Fibroblast of peridontal ligament (primary cell): ENCODE data around the gene NR2F6.
A peak's percentile ranks its signal among the peaks of the same experiment; 100 is the strongest.

Experiments used
- DNase-seq: peaks from one replicate; pipeline ENCODE4 v3.0.0-alpha.2; 2010; ENCODE audit errors: extremely low read depth

NR2F6 gene

DNA sequence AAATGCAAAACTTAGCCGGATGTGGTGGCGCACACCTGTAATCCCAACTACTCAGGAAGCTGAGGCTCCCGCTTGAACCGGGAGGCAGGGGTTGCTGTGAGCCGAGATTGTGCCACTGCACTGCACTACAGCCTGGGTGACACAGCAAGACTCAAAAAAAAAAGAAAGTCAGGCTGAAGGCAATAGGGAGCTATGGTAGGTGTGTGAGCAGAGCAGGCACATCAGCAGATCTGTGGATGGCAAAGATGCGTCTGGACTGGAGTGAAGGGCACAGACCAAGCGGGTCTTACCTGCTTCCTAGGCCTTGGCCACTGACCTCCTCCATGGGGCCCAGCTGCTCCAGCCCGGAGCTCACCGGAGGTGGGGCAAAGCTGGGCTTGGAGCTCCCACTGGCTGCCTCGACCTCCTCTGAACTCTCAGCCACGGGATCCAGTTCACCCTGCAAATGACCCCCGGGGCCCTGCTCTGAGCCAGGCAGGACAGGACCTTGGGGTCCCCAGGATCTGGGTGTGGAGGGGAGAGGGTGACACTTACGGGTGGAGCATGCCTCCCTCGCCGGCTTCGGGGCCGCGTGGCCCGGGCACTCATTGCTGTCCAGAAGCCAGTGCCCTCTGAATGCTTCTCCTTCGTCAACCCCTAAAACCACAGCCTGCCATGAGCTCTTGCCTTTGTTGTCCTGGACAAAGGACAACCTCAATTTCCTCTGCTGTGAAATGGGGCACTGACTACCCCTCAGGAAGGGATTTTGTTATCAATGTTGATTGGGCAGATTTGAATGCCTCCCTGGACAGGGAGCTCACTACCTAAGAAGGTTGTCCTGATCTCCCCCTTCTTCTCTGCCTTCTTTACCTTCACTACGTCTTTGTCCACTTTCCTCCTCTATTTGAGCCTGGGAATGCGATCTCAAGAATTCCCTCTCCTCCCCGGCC is 18.3 kb upstream of the NR2F6 start:
- no peak for DNase-seq

DNA sequence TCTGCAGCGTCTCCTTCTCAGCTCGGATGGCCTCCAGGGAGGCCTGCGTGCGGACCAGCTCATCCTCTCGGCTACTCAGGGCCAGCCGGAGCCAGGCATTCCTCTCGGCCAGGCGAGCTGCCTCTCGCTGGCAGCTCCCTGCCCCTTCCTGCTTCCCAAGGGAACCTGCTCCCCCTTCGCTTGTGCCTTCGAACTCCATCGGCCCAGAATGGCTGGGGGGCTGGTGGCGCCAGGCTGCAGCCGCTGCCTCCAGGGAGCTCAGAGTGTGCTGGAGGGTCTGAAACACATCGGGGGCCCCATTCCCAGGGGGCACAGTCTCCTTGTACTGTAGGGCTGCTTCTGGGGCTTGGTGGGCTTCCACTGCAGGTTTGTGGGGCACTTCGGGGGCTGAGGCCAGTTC is 16.8 kb upstream of the NR2F6 start:
- DNase-seq, result no peak

DNA sequence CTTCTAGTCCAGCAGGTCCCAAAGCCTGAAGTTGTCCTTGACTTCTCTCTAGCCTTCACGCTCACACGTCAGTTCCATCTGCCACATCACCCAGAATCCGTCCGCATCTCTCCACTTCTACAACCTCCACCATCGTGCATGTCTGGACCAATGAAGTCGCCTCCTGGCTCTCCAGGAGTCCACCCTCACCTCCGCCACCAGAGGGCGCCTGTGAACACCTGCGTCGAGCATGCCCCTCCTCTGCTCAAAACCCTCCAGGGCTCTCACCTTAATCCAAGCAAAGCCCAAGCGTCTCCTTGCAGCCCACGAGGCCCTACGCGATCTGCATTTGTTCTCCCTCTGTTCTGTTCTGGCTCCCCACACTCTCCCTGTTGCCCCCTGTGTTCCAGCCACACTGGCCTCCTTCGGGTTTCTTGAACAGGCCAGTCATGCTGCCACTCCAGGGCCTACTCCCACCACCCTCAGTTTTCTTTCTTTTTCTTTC is 15.2 kb upstream of the NR2F6 start:
- DNase-seq, result peak; percentile 62

DNA sequence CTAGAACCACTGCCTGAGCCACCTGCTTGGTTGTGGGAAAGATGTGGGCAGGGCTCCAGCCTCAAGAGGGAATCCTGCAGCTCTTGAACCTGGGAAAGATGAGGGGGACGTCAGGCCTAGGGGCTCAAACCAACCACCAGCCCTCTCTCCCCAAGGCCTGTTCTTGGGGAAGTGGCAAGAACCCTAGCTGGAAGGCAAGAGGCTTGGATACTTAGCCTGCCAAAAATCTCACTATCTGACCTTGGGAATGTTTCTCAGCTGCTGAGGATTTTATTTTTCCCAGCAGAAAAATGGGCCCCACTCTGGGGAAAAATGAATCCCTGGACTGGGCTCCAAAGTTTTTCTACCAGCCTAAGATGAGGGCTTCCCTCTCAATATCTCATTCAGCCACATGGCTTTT is 14.2 kb upstream of the NR2F6 start:
- DNase-seq, result no peak

DNA sequence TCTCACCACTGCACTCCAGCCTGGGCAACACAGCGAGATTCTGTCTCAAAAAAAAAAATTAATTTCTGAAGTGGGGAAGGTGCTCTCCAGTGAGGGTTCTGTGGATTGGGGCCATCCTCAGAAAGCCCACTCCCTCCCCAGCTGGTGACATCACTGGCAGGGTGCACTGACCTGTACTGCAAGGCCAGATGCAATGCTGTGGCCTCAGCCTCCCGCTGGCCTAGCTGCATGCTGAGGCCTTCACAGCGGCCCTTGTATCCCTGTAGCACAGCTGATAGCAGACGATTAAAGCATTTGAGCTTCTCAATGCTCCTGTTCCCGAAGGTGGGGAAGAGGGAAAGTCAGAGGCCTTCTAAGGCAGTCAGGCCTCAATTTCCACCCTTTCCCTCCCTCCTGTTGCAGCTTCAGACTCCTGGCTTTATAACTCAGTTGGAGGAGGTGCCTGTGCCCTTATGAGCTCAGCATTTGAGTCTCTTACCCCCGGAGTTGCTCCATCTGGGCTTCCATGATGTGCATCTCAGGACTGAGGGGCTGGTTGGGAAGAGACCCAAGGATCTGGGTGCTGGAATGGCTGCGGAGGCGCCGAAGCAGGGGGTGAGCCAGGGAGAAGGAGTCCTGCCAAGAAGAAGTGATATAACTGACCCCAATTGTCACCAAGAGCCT is 13.5 kb upstream of the NR2F6 start:
- DNase-seq, result no peak

DNA sequence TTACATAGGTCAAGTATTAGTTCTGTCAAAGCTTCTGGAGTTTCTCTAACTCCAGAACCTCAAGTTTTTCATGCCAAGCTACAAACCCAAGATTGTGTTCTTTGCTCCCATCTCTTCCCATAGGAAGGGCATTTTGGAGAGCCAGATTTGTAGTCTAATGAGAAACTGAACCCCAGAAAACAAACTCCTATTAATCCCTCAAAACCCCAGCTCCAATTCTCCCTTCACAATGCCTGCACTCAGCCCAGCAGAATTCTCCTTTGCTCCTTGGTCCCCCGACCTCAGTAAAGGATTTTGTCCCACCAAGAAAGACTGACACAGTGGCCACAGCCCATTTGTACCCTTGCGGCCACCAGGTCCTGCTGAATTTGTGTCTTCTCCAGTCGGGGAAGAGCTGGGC is 10.4 kb upstream of the NR2F6 start:
- DNase-seq, result no peak

DNA sequence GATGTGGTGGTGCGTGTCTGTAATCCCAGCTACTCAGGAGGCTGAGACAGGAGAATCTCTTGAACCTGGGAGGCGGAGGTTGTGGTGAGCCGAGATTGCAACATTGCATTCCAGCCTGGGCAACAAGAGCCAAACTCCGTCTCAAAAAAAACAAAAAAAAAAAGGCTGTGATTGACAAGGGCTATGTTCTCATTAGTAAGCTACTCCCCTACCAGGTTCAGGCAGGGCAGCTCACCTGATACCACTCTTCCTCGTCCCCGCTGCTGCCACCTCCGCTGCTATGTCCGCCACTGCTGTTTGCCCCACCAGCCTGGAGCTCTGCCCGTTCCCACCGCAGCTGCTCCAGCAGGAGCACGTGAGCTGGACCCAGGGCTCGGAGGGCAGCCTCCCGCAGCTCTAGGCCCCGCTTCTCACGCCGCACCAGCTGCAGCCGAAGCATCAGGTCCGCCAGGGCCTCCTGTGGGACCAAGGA is 9.5 kb upstream of the NR2F6 start:
- no peak for DNase-seq

DNA sequence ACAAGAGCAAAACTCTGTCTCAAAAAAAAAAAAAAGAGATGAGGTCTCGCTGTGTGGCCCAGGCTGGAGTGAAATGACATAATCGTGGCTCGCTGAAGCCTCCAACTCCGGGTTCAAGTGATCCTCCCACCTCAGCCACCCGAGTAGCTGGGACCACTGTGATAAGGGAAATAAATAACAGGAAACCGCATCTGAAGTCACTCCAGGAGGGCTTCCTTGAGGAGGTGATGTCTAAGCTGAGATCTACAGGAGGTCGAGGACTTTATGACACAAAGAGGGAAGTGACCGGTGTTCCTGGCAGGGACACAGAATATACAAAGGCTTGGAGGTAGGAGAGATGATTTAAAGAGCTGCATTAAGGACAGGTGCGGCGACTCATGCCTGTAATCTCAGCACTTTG is 8.9 kb upstream of the NR2F6 start:
- no peak for DNase-seq

DNA sequence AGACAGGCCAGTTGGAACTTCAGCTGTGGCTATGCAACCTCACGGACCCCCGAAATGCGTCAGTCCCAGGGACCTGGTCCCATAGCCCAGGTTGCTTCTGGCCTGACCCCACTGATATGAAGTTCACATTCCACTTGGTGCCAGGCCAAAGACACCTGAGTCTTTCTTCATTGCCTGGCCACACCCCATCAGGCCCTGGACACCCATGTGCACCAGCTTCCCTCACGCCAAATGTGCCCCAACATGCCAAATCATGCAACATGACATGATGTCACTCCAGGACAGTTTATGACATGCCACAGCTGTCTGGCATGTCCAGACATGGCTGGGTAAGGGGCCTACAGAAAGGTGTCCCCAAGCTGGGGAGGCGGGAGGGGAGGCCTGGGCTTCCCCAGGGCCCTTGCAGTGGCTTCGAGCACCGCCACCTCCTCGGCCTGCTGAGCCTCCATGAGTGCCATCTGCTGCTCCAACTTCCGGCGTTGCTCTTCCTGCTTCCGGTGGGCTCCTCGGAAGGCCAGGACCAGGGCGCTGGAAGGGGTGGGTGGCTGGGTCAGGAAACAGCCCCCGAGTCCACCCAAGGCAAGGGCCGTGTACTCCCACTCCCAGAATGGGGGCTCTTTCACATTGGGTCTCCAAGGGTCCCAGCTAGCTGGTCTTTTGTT is 4.3 kb upstream of the NR2F6 start:
- no peak for DNase-seq

DNA sequence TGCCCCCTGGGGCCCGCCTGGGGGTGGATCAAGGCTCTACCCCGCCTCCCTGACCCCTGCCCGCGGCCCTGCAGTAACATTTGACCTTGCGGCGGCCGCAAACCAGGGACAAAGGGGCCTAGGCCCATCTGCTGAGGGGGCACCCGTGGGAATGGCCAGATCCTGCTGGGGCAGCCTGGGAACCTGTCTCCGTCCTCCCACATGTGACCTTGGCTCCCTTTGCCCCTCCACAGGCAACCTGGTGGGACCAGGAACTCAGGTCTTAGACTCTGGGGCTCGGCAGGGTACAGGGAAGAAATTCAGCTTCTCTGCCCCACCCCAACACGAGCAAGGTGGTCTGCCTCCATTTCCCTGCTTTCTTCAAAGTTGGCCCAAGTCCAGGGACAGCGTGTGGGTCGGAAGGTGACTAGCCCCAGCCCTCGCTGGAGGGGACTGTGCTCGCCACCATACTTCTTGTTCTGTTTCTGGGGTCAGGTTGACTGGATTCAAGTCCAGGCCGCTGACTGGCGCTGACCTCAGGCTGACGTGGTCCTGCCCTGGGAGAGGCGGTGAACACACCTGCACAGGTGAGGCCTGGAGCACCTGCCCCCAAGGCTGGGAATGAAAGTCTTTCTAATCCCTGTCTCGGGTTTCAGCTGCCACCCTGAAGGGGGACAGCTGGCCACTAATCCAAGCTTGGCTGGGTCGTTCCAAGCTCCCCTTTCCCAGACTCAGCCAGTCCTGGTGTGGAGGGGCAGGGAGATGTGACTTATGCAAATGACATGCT is 2.5 kb upstream of the NR2F6 start:
- DNase-seq, result no peak

DNA sequence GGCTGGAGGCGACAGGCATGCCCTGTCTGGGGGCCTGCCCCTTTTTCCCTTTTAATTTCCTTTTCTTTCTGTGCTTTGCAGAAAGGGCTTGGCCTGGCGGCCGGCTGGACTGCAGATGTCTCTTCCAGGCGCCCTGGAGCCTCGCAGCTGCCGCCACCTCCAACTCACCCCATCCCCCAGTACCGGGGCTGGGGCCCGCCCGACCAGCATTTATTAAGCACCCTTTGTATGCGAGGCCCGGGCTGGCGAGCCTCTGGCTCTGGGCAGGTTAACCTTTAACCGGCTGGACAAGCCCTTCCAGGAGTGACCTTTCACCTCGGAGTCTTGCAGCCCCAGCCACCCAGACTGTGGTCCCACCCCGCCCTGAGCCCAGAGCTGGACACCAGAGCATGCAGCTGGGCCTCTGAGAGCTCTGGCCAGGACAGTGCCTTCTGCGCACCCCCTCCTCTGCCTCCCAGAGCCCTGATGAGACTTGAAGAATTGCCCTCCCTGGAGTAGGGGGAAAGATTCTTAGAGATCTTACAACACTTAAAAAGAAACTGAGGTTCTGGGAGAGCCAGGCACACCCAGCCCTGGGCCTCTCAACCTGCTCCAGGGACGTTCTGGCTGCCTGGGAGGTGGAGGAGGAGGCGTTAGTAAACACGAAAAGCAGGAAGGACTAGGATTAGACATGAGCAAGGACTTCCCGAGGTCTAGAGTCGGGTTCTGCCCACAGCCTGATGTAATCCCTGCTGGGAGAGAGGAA is 1.1 kb upstream of the NR2F6 start:
- peak; percentile 26 for DNase-seq

DNA sequence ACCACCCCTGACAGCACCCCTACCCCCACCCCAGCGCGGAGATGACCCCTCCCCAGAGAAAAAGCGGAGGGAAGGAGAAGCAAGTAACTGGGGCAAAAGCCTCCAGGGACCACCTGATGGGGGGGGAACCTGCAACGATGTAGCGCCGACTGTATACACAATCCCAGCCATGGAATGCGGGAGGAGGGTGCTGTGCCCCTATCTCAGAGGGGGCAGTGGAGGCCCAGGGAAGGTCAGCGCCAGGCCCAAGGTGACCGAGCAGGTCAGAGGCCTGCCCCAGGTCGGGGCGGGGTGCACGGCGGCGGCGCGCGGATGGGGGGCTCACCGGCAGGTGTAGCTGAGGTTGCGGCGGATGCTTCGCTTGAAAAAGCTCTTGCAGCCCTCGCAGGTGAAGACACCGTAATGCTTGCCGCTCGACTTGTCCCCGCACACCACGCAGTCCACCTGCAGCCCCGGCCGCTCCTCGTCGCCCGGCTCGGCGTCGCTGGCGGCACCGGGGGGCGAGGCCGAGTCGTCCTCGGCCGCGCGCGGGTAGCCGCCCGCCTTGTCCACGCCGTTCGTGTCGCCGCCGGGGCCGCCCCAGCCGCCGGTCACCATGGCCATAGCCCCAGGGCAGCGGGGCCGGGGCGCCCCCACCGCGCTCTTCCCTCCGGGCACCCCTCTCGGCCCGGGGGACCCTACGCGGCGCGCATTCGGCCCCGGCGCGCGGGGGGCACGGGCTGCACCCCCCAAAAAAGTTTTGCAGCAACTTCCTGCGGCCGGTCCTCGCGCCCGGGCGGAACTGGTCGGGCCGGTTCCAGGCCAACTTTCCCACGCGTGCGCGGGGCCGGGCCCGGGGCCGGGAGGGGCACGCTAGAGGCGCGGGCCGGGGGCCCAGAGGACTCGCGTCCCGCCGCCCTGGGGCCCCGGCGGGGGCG is 843 bp downstream of the NR2F6 start:
- no peak for DNase-seq

DNA sequence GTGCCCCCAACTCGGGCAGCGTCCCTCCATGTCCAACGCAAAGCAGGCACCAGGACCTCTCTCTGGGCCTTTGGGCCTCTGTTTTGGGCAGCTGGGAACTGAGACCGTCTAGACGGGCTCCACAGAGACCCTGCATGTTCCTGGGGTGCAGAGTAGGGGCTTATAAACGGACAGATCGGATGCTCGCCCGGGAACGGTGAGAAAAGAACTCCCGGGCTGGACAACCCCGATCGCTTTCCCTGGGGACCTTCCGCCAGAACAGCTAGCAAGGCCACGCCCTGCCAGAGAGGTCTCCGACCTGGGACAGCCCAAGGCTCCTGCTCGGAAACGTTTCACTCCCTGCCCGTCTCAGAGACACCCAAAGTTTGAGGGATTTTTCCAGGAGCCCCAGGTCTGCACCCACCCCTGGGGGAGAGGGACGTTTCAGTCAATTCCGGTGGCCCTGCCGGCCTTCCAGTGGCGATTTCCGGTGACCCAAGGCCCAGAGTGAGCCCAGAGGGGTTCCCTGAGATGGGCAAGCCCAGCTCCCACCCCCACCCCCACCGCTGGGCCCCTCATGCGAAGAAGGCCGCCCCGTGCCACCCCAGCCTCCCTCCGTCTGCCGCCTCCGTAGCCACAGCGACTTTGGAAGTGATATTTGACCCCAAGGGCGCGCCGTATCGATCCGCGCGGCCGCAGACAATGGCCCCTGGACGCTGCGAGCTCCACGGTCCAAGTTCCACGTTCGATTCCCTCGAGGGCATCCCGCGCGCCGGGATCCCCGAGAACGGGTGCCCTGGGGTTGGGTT is 1.7 kb downstream of the NR2F6 start:
- peak; percentile 46 for DNase-seq

DNA sequence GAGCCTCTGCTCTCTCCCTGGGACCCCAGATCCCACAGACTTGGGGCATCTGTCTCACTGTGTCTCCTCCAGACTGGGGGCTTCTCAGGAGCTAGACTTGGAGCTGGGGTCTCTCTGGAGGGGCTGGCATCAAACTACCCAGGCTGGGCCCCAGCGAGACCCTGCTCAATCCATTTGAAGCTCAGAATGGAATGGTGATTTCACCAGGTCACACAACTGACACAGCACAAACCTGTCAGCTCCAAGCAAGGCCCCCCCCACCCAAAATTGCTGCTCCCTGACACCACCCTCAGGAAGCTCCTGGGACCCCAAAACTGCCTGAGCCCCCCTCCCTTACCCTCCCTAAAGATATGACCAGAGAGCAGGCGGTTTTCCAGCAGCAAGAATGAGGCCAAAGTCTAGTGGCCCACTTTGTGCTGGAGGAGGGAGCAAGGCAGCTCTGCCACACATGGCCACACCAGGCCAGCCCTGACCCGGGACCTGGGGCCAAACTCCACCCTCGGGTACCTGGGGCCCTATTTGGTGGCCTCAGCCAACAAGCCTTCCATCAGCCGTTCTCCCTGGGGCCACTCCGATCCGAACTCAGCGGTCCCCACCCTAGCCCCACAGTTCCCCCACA is 2.4 kb downstream of the NR2F6 start:
- DNase-seq, result no peak

DNA sequence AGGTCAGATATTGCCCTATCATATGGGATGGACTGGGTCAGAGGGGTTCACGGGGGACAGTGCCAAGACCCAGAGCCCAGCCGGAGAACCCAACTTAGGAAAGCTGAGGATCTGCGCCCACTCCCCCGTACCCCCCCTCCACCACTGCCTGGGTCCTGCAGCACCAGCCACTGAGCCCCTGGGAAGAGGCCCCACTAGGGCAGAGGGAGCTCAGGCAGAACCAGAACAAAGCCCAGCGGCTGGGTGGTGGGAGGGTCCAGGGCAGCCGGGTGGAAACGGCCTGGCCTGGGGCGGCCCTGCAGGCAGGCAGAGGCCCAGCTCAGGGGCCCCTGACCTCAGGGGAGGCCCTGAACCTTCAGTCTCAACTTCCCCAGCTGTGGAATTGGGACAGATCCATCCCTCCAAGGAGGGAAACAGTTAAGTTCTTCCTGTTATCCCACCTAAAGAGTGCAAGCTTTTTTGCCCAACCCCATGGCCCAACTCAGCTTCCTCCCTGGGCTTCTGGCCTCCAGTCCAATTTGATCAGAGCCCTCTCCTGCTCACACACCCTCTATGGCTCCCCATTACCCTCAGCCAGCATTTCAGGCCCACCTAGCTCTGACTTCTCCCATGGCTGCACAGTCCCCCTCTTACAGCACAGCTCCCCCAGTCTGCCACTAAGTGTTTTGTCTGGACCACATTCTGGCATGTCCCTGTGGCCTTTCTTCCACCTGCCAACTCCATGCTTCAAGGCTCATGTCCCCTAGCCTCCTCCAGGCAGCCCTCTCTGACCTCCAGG is 3.1 kb downstream of the NR2F6 start:
- DNase-seq, result no peak

DNA sequence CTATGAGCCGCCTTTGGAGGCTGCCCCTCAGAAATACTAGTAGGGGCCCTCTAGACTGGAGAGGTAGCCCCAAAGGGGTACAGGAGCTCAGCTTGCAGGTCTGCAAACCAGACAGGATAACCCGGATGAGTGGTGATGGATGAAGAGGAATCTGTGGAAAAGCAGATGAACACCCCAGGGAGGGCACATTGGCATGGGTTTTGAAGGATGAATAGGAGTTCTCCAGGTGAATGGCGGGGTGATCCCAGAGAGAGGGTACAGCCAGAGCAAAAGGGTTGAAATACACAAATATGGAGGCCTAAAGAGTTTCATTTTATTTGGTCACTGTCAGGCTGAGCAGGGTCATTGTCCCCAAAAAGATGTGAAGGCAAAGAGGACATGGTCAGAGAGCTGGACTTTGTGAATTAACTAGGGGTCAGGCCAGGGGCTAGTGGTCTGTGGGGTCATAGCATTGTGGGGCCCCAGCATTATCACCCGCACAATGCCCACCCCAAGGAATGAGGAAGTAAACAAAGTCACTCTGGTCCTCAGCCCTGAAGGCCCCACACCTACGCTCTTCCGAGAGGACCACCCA is 4.8 kb downstream of the NR2F6 start:
- DNase-seq, result no peak

DNA sequence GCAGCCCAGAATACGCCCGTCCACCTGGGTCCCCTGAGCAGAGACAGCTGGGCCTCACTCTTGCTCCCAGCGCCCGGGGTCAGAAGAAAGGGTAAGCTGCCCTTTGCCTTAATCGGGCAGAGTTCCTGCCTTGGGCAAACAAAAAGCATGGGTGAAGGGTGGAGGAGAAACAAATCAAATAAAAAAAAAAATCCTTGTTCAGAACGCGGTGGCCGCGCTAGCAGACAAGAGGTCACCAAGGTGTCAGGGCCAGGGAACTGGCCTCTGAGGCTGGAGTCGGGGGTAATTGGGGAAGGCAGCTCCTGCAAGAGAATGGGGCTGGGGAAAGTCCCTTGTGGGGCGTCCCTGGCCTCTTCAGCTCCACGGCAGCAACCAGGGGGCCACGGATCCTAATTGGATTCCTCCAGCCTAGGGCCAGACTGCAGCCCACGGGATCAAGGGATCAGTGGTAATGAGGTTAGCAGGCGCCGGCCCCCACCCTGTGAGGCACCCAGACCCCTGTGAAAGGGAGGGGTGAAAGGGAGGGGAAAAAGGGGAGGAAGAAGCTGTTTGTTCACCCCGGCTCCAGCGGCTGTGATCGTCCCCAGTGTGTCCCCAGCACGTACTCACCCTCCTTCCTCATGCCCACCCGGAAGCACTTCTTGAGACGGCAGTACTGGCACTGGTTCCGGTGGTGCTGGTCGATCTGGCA is 5.5 kb downstream of the NR2F6 start:
- no peak for DNase-seq
